Hepatocyte (in vitro differentiated cells): ENCODE measurements around the gene MAP4. TPM values are rescaled to one million over a fixed set of nuclear protein-coding genes. Genes with fewer than 3 reads are reported as not detected.

Experiments
- DNase-seq: peaks from one replicate; pipeline ENCODE4 v3.0.0-alpha.2; 2016; ENCODE audit warnings: low spot score
- H2AFZ ChIP-seq: fragments of 200-600 bp; sonication (generic); 2 replicates; pipeline ENCODE4 v1.6.0; 2016; ENCODE audit warnings: antibody characterized with exemption, mild to moderate bottlenecking
- H3K27ac ChIP-seq: fragments of 200-600 bp; sonication (generic); 2 replicates; pipeline ENCODE4 v1.5.1; 2016; ENCODE audit warnings: mild to moderate bottlenecking
- H3K27me3 ChIP-seq: fragments of 200-600 bp; sonication (generic); 2 replicates; pipeline ENCODE4 v1.6.1; 2016
- H3K36me3 ChIP-seq: fragments of 200-600 bp; sonication (generic); replicated peaks from 2 replicates; pipeline ENCODE4 v1.5.1; 2016; ENCODE audit warnings: low read depth; ENCODE audit not compliant: insufficient read depth
- H3K4me1 ChIP-seq: fragments of 200-600 bp; sonication (generic); 2 replicates; pipeline ENCODE4 v1.5.1; 2016; ENCODE audit warnings: mild to moderate bottlenecking, moderate library complexity; ENCODE audit not compliant: insufficient read depth
- H3K4me2 ChIP-seq: fragments of 200-600 bp; sonication (generic); 2 replicates; pipeline ENCODE4 v1.6.0; 2016
- H3K4me3 ChIP-seq: fragments of 200-600 bp; sonication (generic); 2 replicates; pipeline ENCODE4 v1.5.1; 2016; ENCODE audit warnings: mild to moderate bottlenecking
- H3K79me2 ChIP-seq: fragments of 200-600 bp; sonication (generic); 2 replicates; pipeline ENCODE4 v1.6.0; 2017; ENCODE audit warnings: mild to moderate bottlenecking
- H3K9me2 ChIP-seq: fragments of 200-600 bp; sonication (generic); replicated peaks from 2 replicates; pipeline ENCODE4 v1.6.0; 2017; ENCODE audit warnings: mild to moderate bottlenecking; ENCODE audit not compliant: insufficient read depth
- H3K9me3 ChIP-seq: fragments of 200-600 bp; sonication (generic); 2 replicates; pipeline ENCODE4 v1.5.1; 2016; ENCODE audit warnings: low read depth, mild to moderate bottlenecking
- H4K20me1 ChIP-seq: fragments of 200-600 bp; sonication (generic); 2 replicates; pipeline ENCODE4 v1.6.0; 2016; ENCODE audit warnings: mild to moderate bottlenecking; ENCODE audit not compliant: insufficient read depth, poor library complexity, severe bottlenecking
- EZH2 ChIP-seq: fragments of 200-600 bp; sonication (generic); IDR thresholded peaks from 2 replicates; pipeline ENCODE4 v1.6.1; 2016; ENCODE audit warnings: antibody characterized with exemption, mild to moderate bottlenecking, borderline replicate concordance
- EZH2phosphoT487 ChIP-seq: fragments of 200-600 bp; sonication (generic); IDR thresholded peaks from one replicate; pipeline ENCODE4 v1.6.1; 2018; ENCODE audit warnings: antibody characterized with exemption, mild to moderate bottlenecking, low read depth, moderate library complexity; ENCODE audit not compliant: unreplicated experiment, severe bottlenecking
- WGBS: methylation state at CpG from one replicate; pipeline ENCODE4 v1.1.6; 2016; ENCODE audit warnings: low lambda C conversion rate; ENCODE audit errors: missing lambda C conversion rate; 5-methylcytosine and 5-hydroxymethylcytosine counted together
- polyA plus RNA-seq: library from polyadenylated mRNA; unstranded; fragments of >200 nt; fragmentation: Nextera tagmentation; extraction: Ambion mirVana; gene quantifications from 2 replicates; pipeline ENCODE4 v1.2.1, GENCODE V29; 2016
- total RNA-seq: library from RNA; depleted of rRNA; stranded (reverse); fragments of >200 nt; gene quantifications from 2 replicates; pipeline ENCODE4 v1.2.3, GENCODE V29; 2014
- TF ChIP-seq, protein P1 (sequence below): fragments of 200-600 bp; sonication (generic); IDR thresholded peaks from 2 replicates; pipeline ENCODE4 v1.5.1; 2016; ENCODE audit warnings: antibody characterized with exemption, mild to moderate bottlenecking; ENCODE audit not compliant: poor library complexity

The MAP4 gene
- total and polyA plus RNA-seq, 2 experiments from 2014 or later = 85.5 to 91.3 TPM

DNA sequence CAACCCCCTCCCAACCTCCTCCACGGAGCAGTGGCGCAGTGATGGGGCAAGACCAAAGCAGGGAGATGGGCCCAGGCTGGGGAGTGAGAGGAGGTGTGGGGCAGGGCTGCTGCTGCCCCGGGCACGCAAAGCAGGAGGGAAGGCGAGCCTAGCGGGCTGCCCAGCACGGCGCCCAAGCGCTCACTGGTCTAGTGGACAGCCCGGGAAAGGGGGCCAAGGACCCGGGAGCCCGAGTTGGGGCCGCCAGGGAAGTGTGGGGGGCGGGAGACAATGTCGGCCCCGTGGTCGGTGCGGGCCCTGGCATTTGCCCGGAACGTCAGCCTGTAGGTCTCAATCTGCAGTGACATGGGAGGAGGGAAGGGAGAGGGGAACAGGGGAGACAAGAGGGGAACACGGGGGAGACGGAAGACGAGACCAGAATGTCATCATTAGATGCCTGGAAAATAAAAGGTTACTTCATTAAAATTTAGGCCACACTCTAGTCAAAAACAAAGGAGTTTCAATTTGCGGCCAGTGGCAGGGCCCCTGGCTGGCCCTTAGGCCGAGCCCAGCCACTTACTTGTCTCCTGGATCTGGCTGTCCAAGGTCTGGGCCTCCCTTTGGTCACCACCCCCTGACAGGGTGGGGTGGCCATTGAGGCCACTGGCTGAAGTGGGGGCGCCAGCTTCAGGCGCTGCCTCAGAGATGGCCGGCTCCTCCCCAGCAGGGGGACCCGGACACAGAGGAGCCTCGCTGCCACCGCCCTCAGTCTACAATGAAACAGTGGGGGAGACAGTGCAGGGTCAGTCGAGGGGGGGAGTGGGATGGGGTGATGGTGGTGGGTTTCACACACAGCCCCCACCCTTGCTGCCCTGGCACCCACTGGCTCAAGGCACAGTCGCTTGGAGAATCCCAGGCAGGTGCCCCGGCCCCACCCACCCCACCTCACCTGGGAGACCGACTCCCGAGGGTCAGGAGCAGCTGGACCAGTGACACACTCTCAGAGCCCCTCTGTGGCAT, 163.3 kb downstream of the MAP4 start:
- no peaks in the 10 kb centered on the region for H3K36me3 ChIP-seq
- peaks cover 3% of the 10 kb centered on the region for H4K20me1 ChIP-seq
- no peak for DNase-seq
- no peak overlapping the region for H2AFZ ChIP-seq
- H3K9me3 ChIP-seq = no peaks in the 10 kb centered on the region
- no peak overlapping the region for H3K4me3 ChIP-seq
- H3K9me2 ChIP-seq = no peaks in the 10 kb centered on the region
- H3K79me2 ChIP-seq = no peaks in the 10 kb centered on the region
- no peak overlapping the region for H3K27ac ChIP-seq
- 92% methylated on average over 32 of the region's 36 CpGs for WGBS
- H3K4me1 ChIP-seq = no peaks in the 10 kb centered on the region
- H3K27me3 ChIP-seq = no peaks in the 10 kb centered on the region
- TF ChIP-seq EZH2 = no peak
- TF ChIP-seq, protein P1, sequence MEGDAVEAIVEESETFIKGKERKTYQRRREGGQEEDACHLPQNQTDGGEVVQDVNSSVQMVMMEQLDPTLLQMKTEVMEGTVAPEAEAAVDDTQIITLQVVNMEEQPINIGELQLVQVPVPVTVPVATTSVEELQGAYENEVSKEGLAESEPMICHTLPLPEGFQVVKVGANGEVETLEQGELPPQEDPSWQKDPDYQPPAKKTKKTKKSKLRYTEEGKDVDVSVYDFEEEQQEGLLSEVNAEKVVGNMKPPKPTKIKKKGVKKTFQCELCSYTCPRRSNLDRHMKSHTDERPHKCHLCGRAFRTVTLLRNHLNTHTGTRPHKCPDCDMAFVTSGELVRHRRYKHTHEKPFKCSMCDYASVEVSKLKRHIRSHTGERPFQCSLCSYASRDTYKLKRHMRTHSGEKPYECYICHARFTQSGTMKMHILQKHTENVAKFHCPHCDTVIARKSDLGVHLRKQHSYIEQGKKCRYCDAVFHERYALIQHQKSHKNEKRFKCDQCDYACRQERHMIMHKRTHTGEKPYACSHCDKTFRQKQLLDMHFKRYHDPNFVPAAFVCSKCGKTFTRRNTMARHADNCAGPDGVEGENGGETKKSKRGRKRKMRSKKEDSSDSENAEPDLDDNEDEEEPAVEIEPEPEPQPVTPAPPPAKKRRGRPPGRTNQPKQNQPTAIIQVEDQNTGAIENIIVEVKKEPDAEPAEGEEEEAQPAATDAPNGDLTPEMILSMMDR = no peak
- TF ChIP-seq EZH2phosphoT487 = no peak
- no peak overlapping the region for H3K4me2 ChIP-seq

DNA sequence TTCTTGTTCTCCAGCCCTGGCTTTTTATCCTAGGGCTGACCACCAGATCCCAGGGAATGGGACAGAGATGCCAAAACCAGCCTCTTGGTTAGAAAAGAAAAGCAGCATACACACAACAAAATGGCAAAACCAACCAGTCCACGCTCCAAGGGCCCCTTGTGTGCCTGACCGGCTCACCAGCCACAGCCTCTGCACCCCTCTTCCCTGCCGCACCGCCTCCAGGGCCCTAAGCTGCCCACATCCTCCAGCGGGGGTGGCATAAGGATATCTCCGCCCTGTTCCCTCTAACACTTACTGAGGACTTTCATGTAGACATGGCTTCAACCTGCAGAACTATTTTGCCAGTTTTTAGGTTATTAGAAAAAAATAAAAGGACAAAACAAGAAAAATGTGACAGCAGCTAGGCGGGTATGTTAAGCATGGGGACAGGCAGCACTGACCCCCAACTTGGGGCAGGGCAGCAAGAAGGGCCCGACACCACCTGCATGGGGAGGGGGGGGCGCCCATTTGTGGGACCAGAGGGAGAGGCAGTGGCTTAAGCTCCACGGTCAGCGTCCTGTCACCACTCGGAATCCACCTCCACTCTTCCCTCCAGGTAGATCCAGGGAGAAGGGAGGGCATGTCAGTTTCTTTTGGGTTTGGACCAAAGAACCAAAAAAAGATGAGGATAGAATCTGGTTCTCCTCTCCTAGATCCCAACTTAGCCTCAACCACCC, 164.2 kb downstream of the MAP4 start:
- H3K9me3 ChIP-seq = no peaks in the 10 kb centered on the region
- no peak overlapping the region for H2AFZ ChIP-seq
- H3K9me2 ChIP-seq = no peaks in the 10 kb centered on the region
- H3K27ac ChIP-seq = no peak overlapping the region
- DNase-seq = no peak
- H3K4me3 ChIP-seq = no peak overlapping the region
- 95% methylated on average over 12 of the region's 12 CpGs for WGBS
- peaks cover 3% of the 10 kb centered on the region for H4K20me1 ChIP-seq
- no peaks in the 10 kb centered on the region for H3K4me1 ChIP-seq
- no peaks in the 10 kb centered on the region for H3K79me2 ChIP-seq
- TF ChIP-seq EZH2 (no peak), EZH2phosphoT487 (no peak)
- TF ChIP-seq, protein P1 = no peak
- no peak overlapping the region for H3K4me2 ChIP-seq
- no peaks in the 10 kb centered on the region for H3K36me3 ChIP-seq
- H3K27me3 ChIP-seq = no peaks in the 10 kb centered on the region

GRCh38 chr3:47850564-47851410, 165.4 kb downstream of the MAP4 start:
- Histone ChIP-seq H3K36me3 (no peaks in the 10 kb centered on the region), H3K27me3 (no peaks in the 10 kb centered on the region), H3K79me2 (no peaks in the 10 kb centered on the region), H3K4me2 (no peak overlapping the region), H3K4me1 (no peaks in the 10 kb centered on the region), H3K27ac (no peak overlapping the region), H3K4me3 (no peak overlapping the region), H3K9me3 (no peaks in the 10 kb centered on the region), H4K20me1 (peaks cover 3% of the 10 kb centered on the region), H2AFZ (no peak overlapping the region), H3K9me2 (no peaks in the 10 kb centered on the region)
- 92% methylated on average over 14 of the region's 14 CpGs for WGBS
- no peak for DNase-seq
- no peak for TF ChIP-seq EZH2phosphoT487
- TF ChIP-seq, protein P1 = no peak
